ENCODE data around the gene IFI27L2. TPM values are rescaled to one million over a fixed set of nuclear protein-coding genes. Genes with fewer than 3 reads are reported as not detected.

Gene IFI27L2
- total RNA-seq, 2 experiments from 2014 or later = 52.6 to 102 TPM

DNA sequence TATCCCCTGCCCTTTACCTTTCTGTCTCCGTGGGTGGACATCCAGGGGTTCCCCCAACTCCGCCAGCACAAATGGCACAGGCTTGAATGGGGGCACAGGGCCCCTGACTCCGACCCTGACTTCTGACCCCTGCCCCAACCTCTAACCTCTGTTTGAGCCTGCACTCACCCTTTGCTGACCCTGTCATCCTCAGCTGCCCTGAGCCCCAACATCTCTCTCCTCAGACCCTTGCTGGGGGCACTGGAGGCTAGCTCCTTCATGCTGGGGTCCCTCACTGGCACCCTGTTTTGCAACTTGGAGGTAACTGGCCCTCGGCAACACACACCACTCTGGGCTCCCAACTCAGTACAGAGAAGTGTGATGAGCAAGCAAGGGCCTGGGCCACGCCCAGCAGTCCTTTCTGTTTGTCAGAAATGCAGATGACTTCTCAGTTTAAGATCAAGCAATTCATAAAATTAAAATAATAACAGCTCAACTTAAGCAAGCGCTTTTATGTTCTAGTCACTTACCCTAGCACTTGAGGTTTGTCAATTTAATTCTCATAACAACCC lies 16.8 kb downstream of the IFI27L2 start:
- Histone ChIP-seq H3K4me1 (ENCODE audit: insufficient read depth, low read length, poor library complexity, severe bottlenecking) (no peaks in the 10 kb centered on the region), H3K9me2 (ENCODE audit: insufficient read depth, low read length) (no peaks in the 10 kb centered on the region), H3K4me2 (ENCODE audit: low read length) (no peak overlapping the region), H3K4me3 (ENCODE audit: low read depth, low read length, poor library complexity, severe bottlenecking) (no peak overlapping the region), H3K9me3 (ENCODE audit: low read length) (no peaks in the 10 kb centered on the region), H3K36me3 (ENCODE audit: insufficient read depth, low read length) (no peaks in the 10 kb centered on the region), H3K79me2 (ENCODE audit: insufficient read depth, low read depth, low read length) (no peaks in the 10 kb centered on the region), H4K20me1 (ENCODE audit: insufficient read depth, low read length) (no peaks in the 10 kb centered on the region), H3K27ac (ENCODE audit: low read depth, low read length, poor library complexity, severe bottlenecking) (no peak overlapping the region), H2AFZ (ENCODE audit: low read length) (no peak overlapping the region)
- no peak for DNase-seq (ENCODE audit: low spot score)
- TF ChIP-seq, protein P1, sequence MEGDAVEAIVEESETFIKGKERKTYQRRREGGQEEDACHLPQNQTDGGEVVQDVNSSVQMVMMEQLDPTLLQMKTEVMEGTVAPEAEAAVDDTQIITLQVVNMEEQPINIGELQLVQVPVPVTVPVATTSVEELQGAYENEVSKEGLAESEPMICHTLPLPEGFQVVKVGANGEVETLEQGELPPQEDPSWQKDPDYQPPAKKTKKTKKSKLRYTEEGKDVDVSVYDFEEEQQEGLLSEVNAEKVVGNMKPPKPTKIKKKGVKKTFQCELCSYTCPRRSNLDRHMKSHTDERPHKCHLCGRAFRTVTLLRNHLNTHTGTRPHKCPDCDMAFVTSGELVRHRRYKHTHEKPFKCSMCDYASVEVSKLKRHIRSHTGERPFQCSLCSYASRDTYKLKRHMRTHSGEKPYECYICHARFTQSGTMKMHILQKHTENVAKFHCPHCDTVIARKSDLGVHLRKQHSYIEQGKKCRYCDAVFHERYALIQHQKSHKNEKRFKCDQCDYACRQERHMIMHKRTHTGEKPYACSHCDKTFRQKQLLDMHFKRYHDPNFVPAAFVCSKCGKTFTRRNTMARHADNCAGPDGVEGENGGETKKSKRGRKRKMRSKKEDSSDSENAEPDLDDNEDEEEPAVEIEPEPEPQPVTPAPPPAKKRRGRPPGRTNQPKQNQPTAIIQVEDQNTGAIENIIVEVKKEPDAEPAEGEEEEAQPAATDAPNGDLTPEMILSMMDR (conservative IDR thresholded peaks at IDR 0.05; ENCODE audit: low read length) = no peak
- TF ChIP-seq EZH2phosphoT487 (IDR thresholded peaks at IDR 0.05; ENCODE audit: borderline replicate concordance, low read depth, low read length) = no peak
- no TSS peak for BruUV-seq (replicated peaks)
- ChIA-PET CTCF (ENCODE audit: unreplicated experiment) (no interaction called here), POLR2A (no interaction called here)
- intact Hi-C loops (cut with micrococcal nuclease; ENCODE audit: unreplicated experiment) = no loop called here

DNA sequence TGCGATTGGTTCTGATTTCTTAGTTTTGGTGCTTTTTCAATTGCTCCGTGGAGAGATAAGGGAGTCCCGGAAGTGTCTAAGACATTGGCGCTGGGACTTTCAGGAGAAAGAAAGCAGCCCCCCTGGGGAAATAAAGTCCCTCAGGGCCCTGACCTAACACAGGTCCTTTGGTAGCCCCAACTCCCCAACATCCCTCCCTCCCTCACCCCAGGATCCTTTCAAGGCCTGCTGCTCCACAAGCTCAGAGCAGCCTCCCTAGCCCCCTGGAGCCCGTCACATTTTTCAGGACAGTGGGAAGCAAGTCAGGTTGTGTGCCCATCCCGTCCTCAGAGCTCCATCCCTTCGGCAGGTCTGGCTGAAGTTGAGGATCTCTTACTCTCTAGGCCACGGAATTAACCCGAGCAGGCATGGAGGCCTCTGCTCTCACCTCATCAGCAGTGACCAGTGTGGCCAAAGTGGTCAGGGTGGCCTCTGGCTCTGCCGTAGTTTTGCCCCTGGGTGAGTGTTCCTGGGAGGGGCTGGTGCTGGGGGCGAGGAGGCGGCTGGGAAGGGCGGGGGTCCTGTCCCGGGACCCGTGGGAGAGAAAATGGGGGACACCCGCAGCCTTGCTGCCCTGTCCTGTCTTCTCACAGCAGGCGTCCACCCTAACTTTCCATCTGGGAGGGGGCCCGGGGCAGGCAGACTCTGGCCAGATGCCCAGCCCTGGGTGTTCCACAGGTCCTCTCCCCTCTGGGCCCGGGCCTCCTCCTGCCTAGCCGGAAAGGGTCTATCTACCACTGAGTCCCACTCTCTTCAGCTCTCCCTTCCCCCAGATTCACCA lies 17.9 kb downstream of the IFI27L2 start:
- no peaks in the 10 kb centered on the region for H3K9me2 ChIP-seq (ENCODE audit: insufficient read depth, low read length)
- BruUV-seq (replicated peaks) = no TSS peak
- TF ChIP-seq EZH2phosphoT487 (IDR thresholded peaks at IDR 0.05; ENCODE audit: borderline replicate concordance, low read depth, low read length) = no peak
- TF ChIP-seq, protein P1 (conservative IDR thresholded peaks at IDR 0.05; ENCODE audit: low read length) = no peak
- no peak for DNase-seq (ENCODE audit: low spot score)
- no peaks in the 10 kb centered on the region for H3K36me3 ChIP-seq (ENCODE audit: insufficient read depth, low read length)
- POLR2A ChIA-PET = no interaction called here
- no peaks in the 10 kb centered on the region for H3K4me1 ChIP-seq (ENCODE audit: insufficient read depth, low read length, poor library complexity, severe bottlenecking)
- H3K4me2 ChIP-seq (ENCODE audit: low read length) = no peak overlapping the region
- H2AFZ ChIP-seq (ENCODE audit: low read length) = no peak overlapping the region
- CTCF ChIA-PET (ENCODE audit: unreplicated experiment) = no interaction called here
- H3K9me3 ChIP-seq (ENCODE audit: low read length) = no peaks in the 10 kb centered on the region
- H3K79me2 ChIP-seq (ENCODE audit: insufficient read depth, low read depth, low read length) = no peaks in the 10 kb centered on the region
- no peak overlapping the region for H3K4me3 ChIP-seq (ENCODE audit: low read depth, low read length, poor library complexity, severe bottlenecking)
- no peaks in the 10 kb centered on the region for H4K20me1 ChIP-seq (ENCODE audit: insufficient read depth, low read length)
- H3K27ac ChIP-seq (ENCODE audit: low read depth, low read length, poor library complexity, severe bottlenecking) = no peak overlapping the region
- intact Hi-C loops (cut with micrococcal nuclease; ENCODE audit: unreplicated experiment) = no loop called here

DNA sequence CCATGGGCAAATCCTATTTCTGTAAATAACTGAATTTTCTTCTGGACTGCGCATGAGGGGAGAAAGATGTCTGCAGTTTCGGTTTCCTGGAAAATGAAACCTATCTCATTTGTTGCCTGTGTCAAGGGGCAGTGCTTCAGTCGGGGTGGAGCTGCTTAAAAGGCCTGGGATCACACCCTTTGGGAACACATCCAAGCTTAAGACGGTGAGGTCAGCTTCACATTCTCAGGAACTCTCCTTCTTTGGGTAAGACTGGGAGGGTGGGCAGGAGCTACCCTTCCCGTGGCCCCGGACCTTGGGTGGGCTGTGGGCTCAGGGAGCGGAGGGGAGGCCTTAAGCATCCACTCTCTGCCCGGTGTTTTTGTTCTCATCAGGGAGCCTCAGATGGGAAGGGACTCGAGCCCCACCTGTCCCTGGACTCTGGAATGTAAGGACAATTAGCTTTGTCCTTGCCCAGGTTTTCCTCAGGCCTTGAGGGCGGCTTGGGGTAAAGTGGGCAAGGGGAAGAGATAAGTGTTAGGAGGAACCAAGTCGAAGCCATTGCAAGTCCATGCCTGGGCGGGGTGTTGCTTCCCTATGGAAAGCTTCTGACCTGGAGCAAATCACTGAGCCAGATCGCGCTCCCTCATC lies 18.7 kb downstream of the IFI27L2 start, which contains the start of gene IFI27:
Gene IFI27, plus strand, starts transcription at position 185 of the 630 bp plus-strand sequence.
- no peaks in the 10 kb centered on the region for H3K9me2 ChIP-seq (ENCODE audit: insufficient read depth, low read length)
- intact Hi-C loops (cut with micrococcal nuclease; ENCODE audit: unreplicated experiment) = no loop called here
- no peak for DNase-seq (ENCODE audit: low spot score)
- no peaks in the 10 kb centered on the region for H4K20me1 ChIP-seq (ENCODE audit: insufficient read depth, low read length)
- BruUV-seq (replicated peaks) = no TSS peak
- H3K9me3 ChIP-seq (ENCODE audit: low read length) = no peaks in the 10 kb centered on the region
- ChIA-PET CTCF (ENCODE audit: unreplicated experiment) (no interaction called here), POLR2A (no interaction called here)
- H3K79me2 ChIP-seq (ENCODE audit: insufficient read depth, low read depth, low read length) = no peaks in the 10 kb centered on the region
- TF ChIP-seq, protein P1 (conservative IDR thresholded peaks at IDR 0.05; ENCODE audit: low read length) = no peak
- TF ChIP-seq EZH2phosphoT487 (IDR thresholded peaks at IDR 0.05; ENCODE audit: borderline replicate concordance, low read depth, low read length) = no peak
- H3K27ac ChIP-seq (ENCODE audit: low read depth, low read length, poor library complexity, severe bottlenecking) = no peak within 1 kb of the TSS
- no peak within 1 kb of the TSS for H3K4me2 ChIP-seq (ENCODE audit: low read length)
- H3K36me3 ChIP-seq (ENCODE audit: insufficient read depth, low read length) = no peaks in the 10 kb centered on the region
- H3K4me3 ChIP-seq (ENCODE audit: low read depth, low read length, poor library complexity, severe bottlenecking) = no peak within 1 kb of the TSS
- H2AFZ ChIP-seq (ENCODE audit: low read length) = no peak within 1 kb of the TSS
- H3K4me1 ChIP-seq (ENCODE audit: insufficient read depth, low read length, poor library complexity, severe bottlenecking) = no peaks in the 10 kb centered on the region
